HCT116 (cell line): ENCODE data around the gene NUB1. TPM values are rescaled to one million over a fixed set of nuclear protein-coding genes. Genes with fewer than 3 reads are reported as not detected.

ENCODE experiments used
- ATAC-seq: fragments of 200-7000 bp; cut with Tn5 transposase; 2 replicates; pipeline ENCODE4 v1.9.1; 2020; ENCODE audit warnings: mild to moderate bottlenecking, moderate library complexity
- BruUV-seq: library from RNA; stranded (reverse); fragments of 400-500 nt; replicated peaks from 2 replicates; lab custom pipeline; 2021; lab: Mats Ljungman, UMichigan
- CTCF ChIA-PET: fragments of 300-600 bp; sonication (Branson Sonifier 250); formaldehyde crosslinking; loops from one replicate; lab custom pipeline; 2021; ENCODE audit warnings: antibody characterized with exemption; lab: Charles Lee
- POLR2A ChIA-PET: fragments of 300-600, 350-600 bp; sonication (Branson Sonifier 250); formaldehyde crosslinking; loops from one replicate; lab custom pipeline; 2021; ENCODE audit warnings: antibody characterized with exemption; lab: Charles Lee
- RAD21 ChIA-PET, 2 experiments: fragments of 300-600 bp; sonication (Branson Sonifier 250); formaldehyde crosslinking; loops; one replicate each; lab custom pipeline; 2023; ENCODE audit warnings: low total read pairs in 2 of 2; ENCODE audit not compliant: uncharacterized antibody in 2 of 2, unreplicated experiment in 2 of 2, low non-redundant PET in 1 of 2; lab: Charles Lee
- DNase-seq: peaks from one replicate; pipeline ENCODE4 v3.0.0-alpha.2; 2010; ENCODE audit warnings: low read depth, low spot score
- H2AFZ ChIP-seq: fragments of 200-600 bp; shearing (Covaris generic), sonication (generic); 2 replicates; pipeline ENCODE4 v1.6.1; 2017; ENCODE audit warnings: low read depth, mixed run types, mixed read lengths, antibody characterized with exemption, low read length; ENCODE audit not compliant: poor library complexity, severe bottlenecking
- H3K27ac ChIP-seq: 2 replicates; pipeline ENCODE4 v1.5.1; 2012; ENCODE audit warnings: low read depth, low read length
- H3K27me3 ChIP-seq: fragments of 200-600 bp; sonication (generic); 2 replicates; pipeline ENCODE4 v1.6.1; 2016; ENCODE audit warnings: mixed run types, low read length, mixed read lengths; ENCODE audit not compliant: insufficient read depth
- H3K36me3 ChIP-seq, 2 experiments: fragments of 200-500 bp in 1 of 2; fragments of 200-600 bp in 1 of 2; sonication (Bioruptor generic) in 1 of 2; sonication (generic) in 1 of 2; 2 replicates each; pipeline versions ENCODE4 v1.5.1 to v1.6.1; 2014 to 2016; ENCODE audit warnings: low read length in 2 of 2, inconsistent platforms in 1 of 2, mixed read lengths in 1 of 2, mixed run types in 1 of 2; ENCODE audit not compliant: insufficient read depth in 2 of 2, control insufficient read depth in 1 of 2
- H3K4me1 ChIP-seq, 2 experiments: fragments of 200-600 bp in 1 of 2; sonication (generic) in 1 of 2; 2 replicates each; pipeline versions ENCODE4 v1.5.1 to v1.6.1; 2012 to 2017; ENCODE audit warnings: low read length in 2 of 2, inconsistent platforms in 1 of 2, mild to moderate bottlenecking in 1 of 2, mixed read lengths in 1 of 2, mixed run types in 1 of 2, moderate library complexity in 1 of 2; ENCODE audit not compliant: insufficient read depth in 2 of 2, control insufficient read depth in 1 of 2
- H3K4me2 ChIP-seq: fragments of 200-600 bp; sonication (generic); 2 replicates; pipeline ENCODE4 v1.6.1; 2017; ENCODE audit warnings: mixed run types, low read length, mixed read lengths
- H3K4me3 ChIP-seq, 2 experiments: fragments of 200-600 bp in 1 of 2; sonication (generic) in 1 of 2; replicated peaks in 1 of 2; 2 replicates each; pipeline ENCODE4 v1.5.1; 2011 to 2016; ENCODE audit warnings: low read length in 2 of 2, control low read depth in 1 of 2, low read depth in 1 of 2, mild to moderate bottlenecking in 1 of 2, mixed read lengths in 1 of 2, mixed run types in 1 of 2
- H3K79me2 ChIP-seq: fragments of 200-600 bp; sonication (generic); 2 replicates; pipeline ENCODE4 v1.6.1; 2017; ENCODE audit warnings: mild to moderate bottlenecking, mixed run types, low read length, moderate library complexity, mixed read lengths; ENCODE audit not compliant: insufficient read depth
- H3K9ac ChIP-seq: fragments of 200-600 bp; sonication (generic); 2 replicates; pipeline ENCODE4 v1.6.1; 2016; ENCODE audit warnings: low read length, mixed read lengths
- H3K9me2 ChIP-seq: fragments of 200-600 bp; sonication (generic), shearing (Covaris generic); 2 replicates; pipeline ENCODE4 v1.6.1; 2017; ENCODE audit warnings: mixed run types, mild to moderate bottlenecking, moderate library complexity; ENCODE audit not compliant: insufficient read depth
- H3K9me3 ChIP-seq, 2 experiments: fragments of 200-500 bp in 1 of 2; fragments of 200-600 bp in 1 of 2; sonication (Bioruptor generic) in 1 of 2; sonication (generic) in 1 of 2; 2 replicates each; pipeline ENCODE4 v1.6.1; 2014 to 2017; ENCODE audit warnings: low read length in 2 of 2, mixed read lengths in 2 of 2, inconsistent platforms in 1 of 2, low read depth in 1 of 2, mild to moderate bottlenecking in 1 of 2, mixed run types in 1 of 2, moderate library complexity in 1 of 2; ENCODE audit not compliant: control insufficient read depth in 1 of 2, insufficient read depth in 1 of 2
- H4K20me1 ChIP-seq: fragments of 200-600 bp; sonication (generic), shearing (Covaris generic); 2 replicates; pipeline ENCODE4 v1.6.1; 2017; ENCODE audit warnings: mixed run types, mild to moderate bottlenecking, moderate library complexity; ENCODE audit not compliant: insufficient read depth
- ATF3 ChIP-seq: IDR thresholded peaks from 2 replicates; pipeline ENCODE4 v1.6.1; 2012
- EGR1 ChIP-seq: IDR thresholded peaks from 2 replicates; pipeline ENCODE4 v1.6.1; 2012; ENCODE audit warnings: low read depth
- EZH2 ChIP-seq: fragments of 200-600 bp; sonication (generic); IDR thresholded peaks from 2 replicates; pipeline ENCODE4 v1.6.1; 2017; ENCODE audit warnings: antibody characterized with exemption, mixed run types
- FOSL1 ChIP-seq: IDR thresholded peaks from 2 replicates; pipeline ENCODE4 v1.6.1; 2012; ENCODE audit warnings: low read depth
- JUND ChIP-seq: IDR thresholded peaks from 2 replicates; pipeline ENCODE4 v1.6.1; 2012
- POLR2AphosphoS5 ChIP-seq: IDR thresholded peaks from 2 replicates; pipeline ENCODE4 v1.6.1; 2011; ENCODE audit warnings: mild to moderate bottlenecking, low read depth, low read length, moderate library complexity
- REST ChIP-seq: IDR thresholded peaks from 2 replicates; pipeline ENCODE4 v1.6.1; 2012; ENCODE audit warnings: low read depth
- SIN3A ChIP-seq: IDR thresholded peaks from 2 replicates; pipeline ENCODE4 v1.6.1; 2012; ENCODE audit warnings: low read depth
- SP1 ChIP-seq: IDR thresholded peaks from 2 replicates; pipeline ENCODE4 v1.6.1; 2012; ENCODE audit warnings: low read depth
- YY1 ChIP-seq: IDR thresholded peaks from 2 replicates; pipeline ENCODE4 v1.6.1; 2011; ENCODE audit warnings: low read length, low read depth, moderate library complexity, mild to moderate bottlenecking; ENCODE audit not compliant: insufficient replicate concordance; ENCODE audit errors: extremely low read depth
- ZNF274 ChIP-seq: fragments of 200-500 bp; sonication (Bioruptor generic); IDR thresholded peaks from 2 replicates; pipeline ENCODE4 v1.6.1; 2014; ENCODE audit warnings: mild to moderate bottlenecking, low read depth, low read length, inconsistent platforms
- intact Hi-C: fragments of 100-400 bp; cut with micrococcal nuclease; formaldehyde crosslinking; loops from 2 replicates; pipeline ENCODE4 v1.10.0; 2022
- total RNA-seq: library from RNA; stranded (reverse); gene quantifications from one replicate; pipeline ENCODE4 v1.2.1, GENCODE V29; 2021; ENCODE audit not compliant: unreplicated experiment
- TF ChIP-seq, protein P1 (sequence below): IDR thresholded peaks from 2 replicates; pipeline ENCODE4 v1.6.1; 2011; ENCODE audit warnings: mild to moderate bottlenecking, low read length, moderate library complexity; ENCODE audit not compliant: insufficient replicate concordance; ENCODE audit errors: extremely low read depth
- TF ChIP-seq, protein P2 (sequence below), 3 experiments: fragments of 200-600 bp in 1 of 3; sonication (generic) in 1 of 3; IDR thresholded peaks in 2 of 3; conservative IDR thresholded peaks in 1 of 3; 2 replicates each; pipeline ENCODE4 v1.5.1; 2012 to 2017; ENCODE audit warnings: low read depth in 2 of 3, low read length in 2 of 3, antibody characterized with exemption in 1 of 3, borderline replicate concordance in 1 of 3, control low read depth in 1 of 3, mild to moderate bottlenecking in 1 of 3, mixed read lengths in 1 of 3, mixed run types in 1 of 3, moderate library complexity in 1 of 3; ENCODE audit not compliant: insufficient read depth in 1 of 3

The NUB1 gene
- total RNA-seq, 1 experiment from 2014 or later = 44.0 TPM

- Histone ChIP-seq H3K4me1 (peaks cover 2% of the 10 kb centered on the region in 2 experiments; a peak in 3 of 4 replicates), H2AFZ (no peak overlapping the region), H3K27me3 (no peaks in the 10 kb centered on the region), H3K9ac (no peak overlapping the region), H3K4me2 (no peak overlapping the region), H3K4me3 (no peak overlapping the region), H4K20me1 (no peaks in the 10 kb centered on the region), H3K9me2 (no peaks in the 10 kb centered on the region), H3K27ac (no peak overlapping the region), H3K9me3 (no peaks in the 10 kb centered on the region), H3K36me3 (no peaks in the 10 kb centered on the region), H3K79me2 (no peaks in the 10 kb centered on the region)
- TF ChIP-seq ATF3 (no peak), FOSL1 (no peak), ZNF274 (no peak), SIN3A (no peak), EZH2 (no peak), YY1 (no peak), REST (no peak), SP1 (no peak), JUND (no peak), POLR2AphosphoS5 (no peak), EGR1 (no peak)
- TF ChIP-seq, protein P1, sequence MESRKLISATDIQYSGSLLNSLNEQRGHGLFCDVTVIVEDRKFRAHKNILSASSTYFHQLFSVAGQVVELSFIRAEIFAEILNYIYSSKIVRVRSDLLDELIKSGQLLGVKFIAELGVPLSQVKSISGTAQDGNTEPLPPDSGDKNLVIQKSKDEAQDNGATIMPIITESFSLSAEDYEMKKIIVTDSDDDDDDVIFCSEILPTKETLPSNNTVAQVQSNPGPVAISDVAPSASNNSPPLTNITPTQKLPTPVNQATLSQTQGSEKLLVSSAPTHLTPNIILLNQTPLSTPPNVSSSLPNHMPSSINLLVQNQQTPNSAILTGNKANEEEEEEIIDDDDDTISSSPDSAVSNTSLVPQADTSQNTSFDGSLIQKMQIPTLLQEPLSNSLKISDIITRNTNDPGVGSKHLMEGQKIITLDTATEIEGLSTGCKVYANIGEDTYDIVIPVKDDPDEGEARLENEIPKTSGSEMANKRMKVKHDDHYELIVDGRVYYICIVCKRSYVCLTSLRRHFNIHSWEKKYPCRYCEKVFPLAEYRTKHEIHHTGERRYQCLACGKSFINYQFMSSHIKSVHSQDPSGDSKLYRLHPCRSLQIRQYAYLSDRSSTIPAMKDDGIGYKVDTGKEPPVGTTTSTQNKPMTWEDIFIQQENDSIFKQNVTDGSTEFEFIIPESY = no peak
- TF ChIP-seq, protein P2, sequence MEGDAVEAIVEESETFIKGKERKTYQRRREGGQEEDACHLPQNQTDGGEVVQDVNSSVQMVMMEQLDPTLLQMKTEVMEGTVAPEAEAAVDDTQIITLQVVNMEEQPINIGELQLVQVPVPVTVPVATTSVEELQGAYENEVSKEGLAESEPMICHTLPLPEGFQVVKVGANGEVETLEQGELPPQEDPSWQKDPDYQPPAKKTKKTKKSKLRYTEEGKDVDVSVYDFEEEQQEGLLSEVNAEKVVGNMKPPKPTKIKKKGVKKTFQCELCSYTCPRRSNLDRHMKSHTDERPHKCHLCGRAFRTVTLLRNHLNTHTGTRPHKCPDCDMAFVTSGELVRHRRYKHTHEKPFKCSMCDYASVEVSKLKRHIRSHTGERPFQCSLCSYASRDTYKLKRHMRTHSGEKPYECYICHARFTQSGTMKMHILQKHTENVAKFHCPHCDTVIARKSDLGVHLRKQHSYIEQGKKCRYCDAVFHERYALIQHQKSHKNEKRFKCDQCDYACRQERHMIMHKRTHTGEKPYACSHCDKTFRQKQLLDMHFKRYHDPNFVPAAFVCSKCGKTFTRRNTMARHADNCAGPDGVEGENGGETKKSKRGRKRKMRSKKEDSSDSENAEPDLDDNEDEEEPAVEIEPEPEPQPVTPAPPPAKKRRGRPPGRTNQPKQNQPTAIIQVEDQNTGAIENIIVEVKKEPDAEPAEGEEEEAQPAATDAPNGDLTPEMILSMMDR (IDR thresholded peaks at IDR 0.05 in 2 of 3, conservative IDR thresholded peaks at IDR 0.05 in 1 of 3; ENCODE audit: borderline replicate concordance in 1 of 3, insufficient read depth in 1 of 3, low read depth in 2 of 3, low read length in 2 of 3) = no peak
- no TSS peak for BruUV-seq
- ChIA-PET POLR2A (no interaction called here), CTCF (no interaction called here), RAD21 (no interaction called here)
- no peak for DNase-seq
- intact Hi-C loops = no loop called here
- ATAC-seq = no peak
Observed at GRCh38 chr7:151336027-151336708, 5.4 kb upstream of the NUB1 start.
